Gastrocnemius medialis (tissue), 4 donors: ENCODE data around the gene RALGAPA2. TPM values are rescaled to one million over a fixed set of nuclear protein-coding genes. Genes with fewer than 3 reads are reported as not detected.

Experiments
- ATAC-seq, 2 donors: fragments of 150-250 bp; one replicate each; pipeline ENCODE4 v1.9.1; 2016
- DNase-seq, 2 donors: peaks; one replicate each; pipeline ENCODE4 v3.0.0-alpha.2; 2019
- H3K27ac ChIP-seq, 4 donors: fragments of 200-600 bp; sonication (generic); 1 replicate in 1 of 4; 2 replicates in 3 of 4; pipeline ENCODE4 v1.5.1; 2016 to 2018; ENCODE audit warnings: mild to moderate bottlenecking in 2 of 4, moderate library complexity in 1 of 4
- H3K27me3 ChIP-seq, 3 donors: fragments of 200-600 bp; sonication (generic) in 2 of 3; 1 replicate in 1 of 3; 2 replicates in 2 of 3; pipeline versions ENCODE4 v1.5.1 to v1.6.0; 2016 to 2019; ENCODE audit warnings: mild to moderate bottlenecking in 1 of 3, moderate library complexity in 1 of 3
- H3K36me3 ChIP-seq, 2 donors: fragments of 200-600 bp; sonication (generic) in 1 of 2; one replicate each; pipeline ENCODE4 v1.5.1; 2017 to 2018
- H3K4me1 ChIP-seq, 2 donors: fragments of 200-600 bp; sonication (generic) in 1 of 2; one replicate each; pipeline ENCODE4 v1.5.1; 2016 to 2017; ENCODE audit warnings: mild to moderate bottlenecking in 2 of 2
- H3K4me3 ChIP-seq, 4 donors: fragments of 200-600 bp; sonication (generic) in 3 of 4; 1 replicate in 1 of 4; 2 replicates in 3 of 4; pipeline ENCODE4 v1.5.1; 2016 to 2019; ENCODE audit warnings: mild to moderate bottlenecking in 2 of 4
- H3K9me3 ChIP-seq, 3 donors: fragments of 200-600 bp; sonication (generic) in 2 of 3; 1 replicate in 1 of 3; 2 replicates in 2 of 3; pipeline ENCODE4 v1.5.1; 2016 to 2019
- POLR2A ChIP-seq, 2 donors: fragments of 450-650 bp; IDR thresholded peaks; one replicate each; pipeline ENCODE4 v1.6.1; 2017; ENCODE audit warnings: antibody characterized with exemption in 2 of 2, mild to moderate bottlenecking in 2 of 2, moderate library complexity in 2 of 2
- in situ Hi-C, 4 donors: fragments of 200-750 bp; cut with MboI; loops; one replicate each; pipeline versions ENCODE4 v1.15.0 to v1.8.0; 2017; ENCODE audit warnings: low sequenced_read_pairs in 4 of 4
- intact Hi-C: fragments of 100-400 bp; cut with DNase I; formaldehyde crosslinking; loops from one replicate; pipeline ENCODE4 v1.15.1; 2023; ENCODE audit warnings: low total_unique reads
- total RNA-seq, 4 donors: library from RNA; depleted of rRNA; stranded (reverse); fragments of >200 nt; gene quantifications; one replicate each; pipeline versions ENCODE4 v1.1.0 to v1.2.3, GENCODE V29; 2016
- TF ChIP-seq, protein P1 (sequence below), 5 experiments: fragments of 450-650 bp in 3 of 5; fragments of 200-600 bp in 2 of 5; sonication (generic) in 2 of 5; IDR thresholded peaks in 4 of 5; conservative IDR thresholded peaks in 1 of 5; 1 replicate in 4 of 5; 2 replicates in 1 of 5; pipeline ENCODE4 v1.5.1; 2016 to 2019; ENCODE audit warnings: antibody characterized with exemption in 5 of 5, mild to moderate bottlenecking in 3 of 5, moderate library complexity in 3 of 5

The RALGAPA2 gene
- total RNA-seq, 4 donors from 2014 or later, result 43.2 to 56.9 (median 52.0) TPM

DNA sequence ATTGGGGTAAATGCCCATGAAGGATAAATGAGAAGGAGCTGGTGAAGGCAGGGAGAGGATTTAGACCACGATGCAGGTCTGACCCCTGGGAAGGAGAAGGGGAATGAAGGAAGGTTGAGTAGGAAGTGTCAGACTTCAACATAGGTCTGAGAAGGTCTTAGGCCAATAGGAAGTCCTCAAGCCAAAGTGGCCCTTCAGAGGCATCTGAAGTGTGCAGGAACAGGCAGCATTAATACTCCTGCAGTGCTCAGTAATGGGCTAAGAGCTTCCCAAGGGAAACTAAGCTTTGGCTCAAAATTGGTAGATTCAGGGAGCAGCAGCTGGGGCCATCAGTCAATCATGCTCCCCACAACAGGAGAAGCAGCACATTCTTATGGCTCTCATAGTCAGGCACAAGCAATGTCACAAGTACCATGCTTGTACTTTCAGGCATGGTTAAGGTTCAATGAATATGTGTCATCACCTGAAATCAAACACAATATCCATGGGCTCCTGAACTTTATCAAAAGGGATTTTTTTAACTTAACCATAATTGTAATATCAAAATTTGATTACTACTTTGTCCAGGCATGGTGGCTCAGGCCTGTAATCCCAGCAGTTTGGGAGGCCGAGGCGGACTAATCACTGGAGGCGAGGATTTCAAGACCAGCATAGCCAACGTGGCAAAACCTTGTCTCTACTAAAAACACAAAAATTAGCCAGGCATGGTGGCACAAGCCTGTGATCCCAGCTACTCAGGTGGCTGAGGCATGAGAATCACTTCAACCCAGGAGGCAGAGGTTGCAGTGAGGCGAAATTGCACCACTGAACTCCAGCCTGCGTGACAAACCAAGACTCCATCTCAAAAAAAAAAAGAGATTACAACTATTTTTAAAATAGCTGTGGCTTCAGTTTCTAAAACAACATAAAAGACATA, 9.9 kb downstream of the RALGAPA2 start:
- Histone ChIP-seq H3K4me1 (peaks cover 66 to 82% of the 10 kb centered on the region in 2 donors), H3K27ac (peak overlapping the region; percentile 8 to 94 (median 28)), H3K4me3 (no peak overlapping the region), H3K36me3 (no peaks in the 10 kb centered on the region), H3K27me3 (no peaks in the 10 kb centered on the region), H3K9me3 (no peaks in the 10 kb centered on the region)
- no peak for TF ChIP-seq POLR2A (IDR thresholded peaks at IDR 0.05)
- TF ChIP-seq, protein P1, sequence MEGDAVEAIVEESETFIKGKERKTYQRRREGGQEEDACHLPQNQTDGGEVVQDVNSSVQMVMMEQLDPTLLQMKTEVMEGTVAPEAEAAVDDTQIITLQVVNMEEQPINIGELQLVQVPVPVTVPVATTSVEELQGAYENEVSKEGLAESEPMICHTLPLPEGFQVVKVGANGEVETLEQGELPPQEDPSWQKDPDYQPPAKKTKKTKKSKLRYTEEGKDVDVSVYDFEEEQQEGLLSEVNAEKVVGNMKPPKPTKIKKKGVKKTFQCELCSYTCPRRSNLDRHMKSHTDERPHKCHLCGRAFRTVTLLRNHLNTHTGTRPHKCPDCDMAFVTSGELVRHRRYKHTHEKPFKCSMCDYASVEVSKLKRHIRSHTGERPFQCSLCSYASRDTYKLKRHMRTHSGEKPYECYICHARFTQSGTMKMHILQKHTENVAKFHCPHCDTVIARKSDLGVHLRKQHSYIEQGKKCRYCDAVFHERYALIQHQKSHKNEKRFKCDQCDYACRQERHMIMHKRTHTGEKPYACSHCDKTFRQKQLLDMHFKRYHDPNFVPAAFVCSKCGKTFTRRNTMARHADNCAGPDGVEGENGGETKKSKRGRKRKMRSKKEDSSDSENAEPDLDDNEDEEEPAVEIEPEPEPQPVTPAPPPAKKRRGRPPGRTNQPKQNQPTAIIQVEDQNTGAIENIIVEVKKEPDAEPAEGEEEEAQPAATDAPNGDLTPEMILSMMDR (IDR thresholded peaks at IDR 0.05 in 4 of 5, conservative IDR thresholded peaks at IDR 0.05 in 1 of 5), result no peak
- intact Hi-C loops (loop anchor here (10.0 kb wide), 1 partner anchor 488 kb away; no protein-coding TSS in a partner anchor), in situ Hi-C loops (loop anchor here in 1 of 4 donors (25.0 kb wide), 1 partner anchor 435 kb away; the partner anchor contains the start of gene KIZ)
- DNase-seq (no peak), ATAC-seq (no peak)

DNA sequence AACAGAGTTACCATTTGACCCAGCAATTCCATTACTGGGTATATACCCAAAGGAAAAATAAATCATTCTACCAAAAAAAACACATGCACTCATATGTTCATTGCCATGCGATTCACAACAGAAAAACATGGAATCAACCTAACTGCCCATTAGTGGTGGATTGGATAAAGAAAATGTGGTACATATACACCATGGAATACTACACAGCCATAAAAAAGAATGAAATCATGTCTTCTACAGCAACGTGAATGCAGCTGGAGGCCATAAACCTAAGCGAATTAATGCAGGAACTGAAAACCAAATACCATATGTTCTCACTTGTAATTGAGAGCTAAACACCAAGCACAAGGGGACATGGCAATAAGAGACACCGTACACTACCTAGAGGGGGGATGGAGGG, 12.5 kb downstream of the RALGAPA2 start:
- intact Hi-C loops, result loop anchor here (10.0 kb wide), 1 partner anchor 485 kb away; no protein-coding TSS in a partner anchor

DNA sequence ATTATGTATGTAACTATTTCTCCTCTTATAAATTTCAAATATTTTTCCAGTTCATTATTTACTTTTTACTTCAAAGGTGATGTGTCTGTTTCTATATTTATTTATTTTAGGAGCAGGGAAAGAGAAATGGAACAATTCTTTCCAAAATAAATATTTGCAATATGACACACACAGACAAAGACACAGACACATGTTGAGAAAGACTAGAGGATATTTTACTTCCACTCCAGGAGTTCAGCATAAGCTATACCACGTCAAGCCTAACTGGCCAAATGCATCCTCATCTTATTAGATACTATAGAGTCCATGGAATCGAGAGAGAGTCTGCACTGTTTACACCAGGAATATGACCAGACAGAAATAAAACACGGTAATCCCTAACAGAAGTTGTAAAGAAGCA, 13.3 kb downstream of the RALGAPA2 start:
- in situ Hi-C loops, result loop anchor here in 1 of 4 donors (10.0 kb wide), 1 partner anchor 86 kb away; no protein-coding TSS in a partner anchor
- TF ChIP-seq POLR2A (IDR thresholded peaks at IDR 0.05), result no peak
- TF ChIP-seq, protein P1 (IDR thresholded peaks at IDR 0.05 in 4 of 5, conservative IDR thresholded peaks at IDR 0.05 in 1 of 5), result no peak
- peaks cover 64 to 81% of the 10 kb centered on the region in 2 donors for H3K4me1 ChIP-seq

More for the DNA sequence above, 12.5 kb downstream of the RALGAPA2 start:
- TF ChIP-seq, protein P1 (IDR thresholded peaks at IDR 0.05 in 4 of 5, conservative IDR thresholded peaks at IDR 0.05 in 1 of 5), result no peak
- TF ChIP-seq POLR2A (IDR thresholded peaks at IDR 0.05), result no peak
- no peak overlapping the region for H3K27ac ChIP-seq
- H3K36me3 ChIP-seq, result no peaks in the 10 kb centered on the region
- H3K9me3 ChIP-seq, result no peaks in the 10 kb centered on the region
- H3K4me3 ChIP-seq, result no peak overlapping the region
- H3K4me1 ChIP-seq, result peaks cover 64 to 81% of the 10 kb centered on the region in 2 donors
- no peak for DNase-seq
- in situ Hi-C loops, result loop anchor here in 1 of 4 donors (10.0 to 25.0 kb wide), 2 partner anchors 85 to 437 kb away; partner anchors contain the start of gene KIZ
- ATAC-seq, result no peak
- H3K27me3 ChIP-seq, result no peaks in the 10 kb centered on the region

DNA sequence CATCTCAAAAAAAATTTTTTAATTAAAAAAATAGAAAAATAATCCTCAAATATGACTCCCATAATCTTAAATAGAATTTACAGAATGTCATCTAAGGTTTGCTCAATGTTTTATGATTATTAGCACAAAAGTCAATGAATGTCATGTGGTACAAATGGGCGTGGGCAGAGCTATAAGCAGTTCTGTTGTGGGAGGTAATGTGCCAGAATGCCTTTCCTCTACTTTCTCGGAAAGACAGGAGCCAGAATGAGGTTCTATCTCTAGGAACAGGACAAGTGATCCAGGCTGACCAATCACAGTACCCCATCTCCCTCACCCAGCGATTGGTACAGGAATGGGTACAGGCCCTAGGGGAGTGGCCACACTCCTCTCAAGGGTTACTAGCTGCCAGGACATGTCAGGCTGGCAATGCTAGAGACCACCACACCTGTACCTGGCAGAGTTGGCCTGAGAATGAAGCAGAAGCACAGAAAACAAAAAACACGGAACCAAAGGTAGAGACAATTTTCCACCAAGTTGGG, 15.1 kb downstream of the RALGAPA2 start:
- DNase-seq, result no peak
- no peak for ATAC-seq
- intact Hi-C loops (no loop called here), in situ Hi-C loops (loop anchor here in 1 of 4 donors (10.0 kb wide), 1 partner anchor 87 kb away; no protein-coding TSS in a partner anchor)
- TF ChIP-seq, protein P1 (IDR thresholded peaks at IDR 0.05 in 4 of 5, conservative IDR thresholded peaks at IDR 0.05 in 1 of 5), result no peak
- no peak for TF ChIP-seq POLR2A (IDR thresholded peaks at IDR 0.05)
- H3K4me3 ChIP-seq, result no peak overlapping the region
- peak overlapping the region; percentile 52 to 70 (median 68) for H3K27ac ChIP-seq
- no peaks in the 10 kb centered on the region for H3K27me3 ChIP-seq
- H3K9me3 ChIP-seq, result no peaks in the 10 kb centered on the region
- no peaks in the 10 kb centered on the region for H3K36me3 ChIP-seq
- H3K4me1 ChIP-seq, result peaks cover 67 to 89% of the 10 kb centered on the region in 2 donors

More for the DNA sequence above, 13.3 kb downstream of the RALGAPA2 start:
- H3K27me3 ChIP-seq, result no peaks in the 10 kb centered on the region
- intact Hi-C loops, result no loop called here
- H3K4me3 ChIP-seq, result no peak overlapping the region
- peak overlapping the region in 2 of 4 donors; percentile 67 to 70 for H3K27ac ChIP-seq
- ATAC-seq (no peak), DNase-seq (no peak)
- H3K36me3 ChIP-seq, result no peaks in the 10 kb centered on the region
- no peaks in the 10 kb centered on the region for H3K9me3 ChIP-seq
